K562 (cell line): ENCODE data around the gene ANAPC16. TPM values are rescaled to one million over a fixed set of nuclear protein-coding genes. Genes with fewer than 3 reads are reported as not detected.
A peak's percentile ranks its signal among the peaks of the same experiment; 100 is the strongest.

Experiments
- ARID1B ChIP-seq: fragments of 450-650 bp; IDR thresholded peaks from 2 replicates; pipeline ENCODE4 v1.6.1; 2016; ENCODE audit warnings: antibody characterized with exemption, mild to moderate bottlenecking, inconsistent platforms
- BDP1 ChIP-seq: IDR thresholded peaks from 3 replicates; pipeline ENCODE4 v1.6.1; 2011; ENCODE audit not compliant: insufficient read length, insufficient read depth
- EP300 ChIP-seq: IDR thresholded peaks from 2 replicates; pipeline ENCODE4 v1.6.1; 2012; ENCODE audit warnings: low read length, improper control_type of control experiment
- GABPB2 ChIP-seq: fragments of 250-450 bp; sonication (Bioruptor Pico); conservative IDR thresholded peaks from 2 replicates; pipeline ENCODE4 v1.5.1; 2021; ENCODE audit warnings: mild to moderate bottlenecking
- HDAC2 ChIP-seq: fragments of 450-650 bp; IDR thresholded peaks from 2 replicates; pipeline ENCODE4 v1.6.1; 2016; ENCODE audit warnings: mild to moderate bottlenecking
- HDAC3 ChIP-seq: fragments of 450-650 bp; IDR thresholded peaks from 2 replicates; pipeline ENCODE4 v1.6.1; 2018; ENCODE audit warnings: borderline replicate concordance, mild to moderate bottlenecking, moderate library complexity; ENCODE audit not compliant: partially characterized antibody
- HDGF ChIP-seq: fragments of 450-650 bp; IDR thresholded peaks from 2 replicates; pipeline ENCODE4 v1.6.1; 2016
- HNRNPH1 ChIP-seq: fragments of 200-400 bp; formaldehyde crosslinking; optimal IDR thresholded peaks from 2 replicates; pipeline ENCODE3; 2017; ENCODE audit warnings: low read depth, mild to moderate bottlenecking, low read length, moderate library complexity
- HNRNPLL ChIP-seq: fragments of 200-400 bp; formaldehyde crosslinking; IDR thresholded peaks from 2 replicates; pipeline ENCODE4 v1.6.1; 2017; ENCODE audit warnings: low read length, low read depth, mild to moderate bottlenecking; ENCODE audit not compliant: poor library complexity, severe bottlenecking
- MEF2D ChIP-seq: conservative IDR thresholded peaks from 2 replicates; pipeline ENCODE4 v1.6.1; 2016; ENCODE audit warnings: low read depth, missing genetic modification characterization, missing compliant biosample characterization
- NBN ChIP-seq: fragments of 450-650 bp; IDR thresholded peaks from 2 replicates; pipeline ENCODE4 v1.6.1; 2016; ENCODE audit warnings: low read depth, mild to moderate bottlenecking
- NCOA6 ChIP-seq: fragments of 450-650 bp; IDR thresholded peaks from 2 replicates; pipeline ENCODE4 v1.6.1; 2017; ENCODE audit warnings: mild to moderate bottlenecking
- NR2F6 ChIP-seq: fragments of 450-650 bp; formaldehyde crosslinking; IDR thresholded peaks from 2 replicates; pipeline ENCODE4 v1.4.0; 2020; ENCODE audit warnings: mild to moderate bottlenecking
- PML ChIP-seq: IDR thresholded peaks from 2 replicates; pipeline ENCODE4 v1.6.1; 2012; ENCODE audit warnings: low read length, inconsistent platforms
- RBBP5 ChIP-seq: fragments of 200-600 bp; sonication (generic); IDR thresholded peaks from 2 replicates; pipeline ENCODE4 v1.6.1; 2012; ENCODE audit warnings: borderline replicate concordance, mild to moderate bottlenecking, low read length, control low read depth, inconsistent platforms; ENCODE audit not compliant: insufficient read depth, poor library complexity, severe bottlenecking
- SRSF1 ChIP-seq: fragments of 200-400 bp; formaldehyde crosslinking; IDR thresholded peaks from 2 replicates; pipeline ENCODE4 v1.6.1; 2017; ENCODE audit warnings: mild to moderate bottlenecking, low read depth, low read length, moderate library complexity
- TAL1 ChIP-seq: fragments of 450-650 bp; IDR thresholded peaks from 2 replicates; pipeline ENCODE4 v1.6.1; 2016; ENCODE audit warnings: mild to moderate bottlenecking
- TSC22D4 ChIP-seq: fragments of 450-650 bp; IDR thresholded peaks from 2 replicates; pipeline ENCODE4 v1.6.1; 2016; ENCODE audit warnings: missing genetic modification characterization, missing biosample characterization, control low read depth
- XRCC5 ChIP-seq: fragments of 200-400 bp; formaldehyde crosslinking; IDR thresholded peaks from 2 replicates; pipeline ENCODE4 v1.6.1; 2017; ENCODE audit warnings: low read depth, mild to moderate bottlenecking, low read length
- ZKSCAN1 ChIP-seq: fragments of 150-350 bp; IDR thresholded peaks from 2 replicates; pipeline ENCODE4 v1.6.1; 2016; ENCODE audit warnings: low read depth, low read length
- polyA plus RNA-seq, 8 experiments: library from polyadenylated mRNA; depleted of rRNA in 4 of 8; stranded (reverse) in 5 of 8; unstranded in 3 of 8; fragments of >200 nt; fragmentation: Nextera tagmentation in 2 of 8; fragmentation: Illumina TruSeq in 1 of 8; extraction: Ambion mirVana in 2 of 8; extraction: Trizol in 1 of 8; gene quantifications; 2 replicates each; pipeline versions ENCODE4 v1.2.1 to v1.2.3, GENCODE V29; 2011 to 2014; ENCODE audit warnings: inconsistent platforms in 1 of 8, missing spikeins in 1 of 8
- total RNA-seq, 7 experiments: library from RNA; depleted of rRNA in 6 of 7; stranded (reverse); fragments of >200 nt in 6 of 7; fragmentation: Illumina TruSeq in 2 of 7; extraction: Trizol in 2 of 7; gene quantifications; 2 replicates each; pipeline versions ENCODE4 v1.2.1 to v1.2.3, GENCODE V29; 2011 to 2021; ENCODE audit warnings: low replicate concordance in 1 of 7
- TF ChIP-seq, protein P1 (sequence below): fragments of 450-650 bp; IDR thresholded peaks from 2 replicates; pipeline ENCODE4 v1.6.1; 2016
- TF ChIP-seq, protein P2 (sequence below): IDR thresholded peaks from 3 replicates; pipeline ENCODE4 v1.6.1; 2011; ENCODE audit warnings: borderline replicate concordance, mild to moderate bottlenecking; ENCODE audit not compliant: insufficient read length, insufficient read depth
- TF ChIP-seq, protein P3 (sequence below), 2 experiments: fragments of 450-650 bp; conservative IDR thresholded peaks; 2 replicates each; pipeline ENCODE4 v1.6.1; 2017; ENCODE audit warnings: mild to moderate bottlenecking in 2 of 2, moderate library complexity in 2 of 2
- TF ChIP-seq, protein P4 (sequence below): sonication (generic); formaldehyde crosslinking; IDR thresholded peaks from 2 replicates; pipeline ENCODE4 v1.9.0; 2022; ENCODE audit warnings: mild to moderate bottlenecking, missing genetic modification reagents
- TF ChIP-seq, protein P5 (sequence below): sonication (generic); formaldehyde crosslinking; IDR thresholded peaks from 2 replicates; pipeline ENCODE4 v1.8.0; 2022; ENCODE audit warnings: missing genetic modification reagents, mild to moderate bottlenecking, borderline replicate concordance

Gene ANAPC16
- total and polyA plus RNA-seq, 9 of the 15 experiments (the other 6 are each of a cell fraction or from before 2014, with no cell fraction given), result 42.6 to 208 (median 108) TPM

DNA sequence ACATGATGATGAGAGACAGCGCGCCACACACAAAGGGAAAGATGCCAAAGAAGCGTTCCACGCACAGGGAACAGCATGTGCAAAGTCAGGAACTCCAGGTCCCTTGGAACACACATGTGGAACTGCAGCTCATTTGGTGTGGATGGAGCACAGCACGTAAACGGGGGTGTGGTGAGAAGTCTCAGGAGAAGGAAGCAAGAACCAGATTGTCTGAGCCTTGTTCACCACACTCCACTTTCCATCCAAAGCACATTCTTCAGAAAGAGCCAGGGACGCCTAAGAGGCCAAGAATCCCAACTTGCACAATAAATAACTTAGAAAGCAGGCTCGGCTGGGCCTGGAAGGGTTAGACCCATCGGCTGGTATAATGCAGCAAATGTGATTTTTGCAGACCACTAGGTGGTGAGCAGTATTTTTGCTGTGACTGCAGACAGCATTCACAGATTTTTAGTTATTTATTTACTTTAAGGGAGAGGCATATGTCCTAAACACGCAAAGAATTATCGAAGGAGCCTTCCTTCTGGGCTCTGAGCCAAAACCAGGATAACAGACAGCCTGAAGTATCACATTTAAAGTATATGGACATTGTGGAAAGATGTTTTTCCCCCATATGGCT lies 28.1 kb downstream of the ANAPC16 start (continued):
- TF ChIP-seq RBBP5 (peak; percentile 21), TSC22D4 (no peak), HDGF (0 out of 2 replicates have a peak, but pooled peaks have one; percentile 35), ZKSCAN1 (no peak), NBN (no peak), HDAC2 (peak; percentile 76), PML (no peak), EP300 (peak; percentile 50; the same call in 1 of the 2 replicates), TAL1 (no peak; the same call in 1 of the 2 replicates), NCOA6 (no peak), MEF2D (no peak), BDP1 (no peak), XRCC5 (no peak), ARID1B (peak; percentile 39; the same call in 1 of the 2 replicates), HNRNPH1 (no peak), NR2F6 (no peak), GABPB2 (no peak), SRSF1 (no peak), HDAC3 (peak; percentile 14), HNRNPLL (no peak)
- TF ChIP-seq, protein P1, sequence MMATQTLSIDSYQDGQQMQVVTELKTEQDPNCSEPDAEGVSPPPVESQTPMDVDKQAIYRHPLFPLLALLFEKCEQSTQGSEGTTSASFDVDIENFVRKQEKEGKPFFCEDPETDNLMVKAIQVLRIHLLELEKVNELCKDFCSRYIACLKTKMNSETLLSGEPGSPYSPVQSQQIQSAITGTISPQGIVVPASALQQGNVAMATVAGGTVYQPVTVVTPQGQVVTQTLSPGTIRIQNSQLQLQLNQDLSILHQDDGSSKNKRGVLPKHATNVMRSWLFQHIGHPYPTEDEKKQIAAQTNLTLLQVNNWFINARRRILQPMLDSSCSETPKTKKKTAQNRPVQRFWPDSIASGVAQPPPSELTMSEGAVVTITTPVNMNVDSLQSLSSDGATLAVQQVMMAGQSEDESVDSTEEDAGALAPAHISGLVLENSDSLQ, result peak; percentile 90
- TF ChIP-seq, protein P2, sequence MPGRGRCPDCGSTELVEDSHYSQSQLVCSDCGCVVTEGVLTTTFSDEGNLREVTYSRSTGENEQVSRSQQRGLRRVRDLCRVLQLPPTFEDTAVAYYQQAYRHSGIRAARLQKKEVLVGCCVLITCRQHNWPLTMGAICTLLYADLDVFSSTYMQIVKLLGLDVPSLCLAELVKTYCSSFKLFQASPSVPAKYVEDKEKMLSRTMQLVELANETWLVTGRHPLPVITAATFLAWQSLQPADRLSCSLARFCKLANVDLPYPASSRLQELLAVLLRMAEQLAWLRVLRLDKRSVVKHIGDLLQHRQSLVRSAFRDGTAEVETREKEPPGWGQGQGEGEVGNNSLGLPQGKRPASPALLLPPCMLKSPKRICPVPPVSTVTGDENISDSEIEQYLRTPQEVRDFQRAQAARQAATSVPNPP, result no peak
- TF ChIP-seq, protein P3, sequence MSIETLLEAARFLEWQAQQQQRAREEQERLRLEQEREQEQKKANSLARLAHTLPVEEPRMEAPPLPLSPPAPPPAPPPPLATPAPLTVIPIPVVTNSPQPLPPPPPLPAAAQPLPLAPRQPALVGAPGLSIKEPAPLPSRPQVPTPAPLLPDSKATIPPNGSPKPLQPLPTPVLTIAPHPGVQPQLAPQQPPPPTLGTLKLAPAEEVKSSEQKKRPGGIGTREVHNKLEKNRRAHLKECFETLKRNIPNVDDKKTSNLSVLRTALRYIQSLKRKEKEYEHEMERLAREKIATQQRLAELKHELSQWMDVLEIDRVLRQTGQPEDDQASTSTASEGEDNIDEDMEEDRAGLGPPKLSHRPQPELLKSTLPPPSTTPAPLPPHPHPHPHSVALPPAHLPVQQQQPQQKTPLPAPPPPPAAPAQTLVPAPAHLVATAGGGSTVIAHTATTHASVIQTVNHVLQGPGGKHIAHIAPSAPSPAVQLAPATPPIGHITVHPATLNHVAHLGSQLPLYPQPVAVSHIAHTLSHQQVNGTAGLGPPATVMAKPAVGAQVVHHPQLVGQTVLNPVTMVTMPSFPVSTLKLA (conservative IDR thresholded peaks at IDR 0.05), result peak in 1 of 2 experiments; percentile 44; a peak in 1 of 4 replicates
- TF ChIP-seq, protein P4, sequence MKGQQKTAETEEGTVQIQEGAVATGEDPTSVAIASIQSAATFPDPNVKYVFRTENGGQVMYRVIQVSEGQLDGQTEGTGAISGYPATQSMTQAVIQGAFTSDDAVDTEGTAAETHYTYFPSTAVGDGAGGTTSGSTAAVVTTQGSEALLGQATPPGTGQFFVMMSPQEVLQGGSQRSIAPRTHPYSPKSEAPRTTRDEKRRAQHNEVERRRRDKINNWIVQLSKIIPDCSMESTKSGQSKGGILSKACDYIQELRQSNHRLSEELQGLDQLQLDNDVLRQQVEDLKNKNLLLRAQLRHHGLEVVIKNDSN, result no peak
- TF ChIP-seq, protein P5, sequence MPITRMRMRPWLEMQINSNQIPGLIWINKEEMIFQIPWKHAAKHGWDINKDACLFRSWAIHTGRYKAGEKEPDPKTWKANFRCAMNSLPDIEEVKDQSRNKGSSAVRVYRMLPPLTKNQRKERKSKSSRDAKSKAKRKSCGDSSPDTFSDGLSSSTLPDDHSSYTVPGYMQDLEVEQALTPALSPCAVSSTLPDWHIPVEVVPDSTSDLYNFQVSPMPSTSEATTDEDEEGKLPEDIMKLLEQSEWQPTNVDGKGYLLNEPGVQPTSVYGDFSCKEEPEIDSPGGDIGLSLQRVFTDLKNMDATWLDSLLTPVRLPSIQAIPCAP, result no peak
